Measurements from ENCODE around the gene NFIA. TPM values are rescaled to one million over a fixed set of nuclear protein-coding genes. Genes with fewer than 3 reads are reported as not detected.

NFIA gene
- total and polyA plus RNA-seq, 2 donors (not counting 1 experiment from before 2014, with no cell fraction given): 0.28 to 0.54 TPM

- H3K9me3 Mint-ChIP-seq (ENCODE audit: insufficient read depth): no peaks in the 10 kb centered on the region
- no peaks in the 10 kb centered on the region for H3K27me3 ChIP-seq (replicated peaks in 1 of 4; ENCODE audit: control extremely low read depth in 1 of 4, control insufficient read depth in 3 of 4, insufficient read depth in 4 of 4, low read length in 3 of 4)
- H4K20me1 ChIP-seq (ENCODE audit: control insufficient read depth, insufficient read depth, low read length, poor library complexity, severe bottlenecking): no peaks in the 10 kb centered on the region
- H3K4me3 ChIP-seq (ENCODE audit: control extremely low read depth in 1 of 5, extremely low read depth in 1 of 5, insufficient read depth in 1 of 5, low read depth in 2 of 5, low read length in 4 of 5): no peak overlapping the region
- no peaks in the 10 kb centered on the region for H3K79me2 ChIP-seq (ENCODE audit: control insufficient read depth, insufficient read depth, low read length)
- DNase-seq (no peak), ATAC-seq (ENCODE audit: low read depth) (no peak)
- POLR2A ChIA-PET: no interaction called here
- H3K36me3 ChIP-seq (replicated peaks in 1 of 2; ENCODE audit: control extremely low read depth in 1 of 2, control insufficient read depth in 1 of 2, extremely low read depth in 1 of 2, insufficient read depth in 2 of 2, low read length in 1 of 2): no peaks in the 10 kb centered on the region
- H2AFZ ChIP-seq (ENCODE audit: insufficient read depth, low read depth, low read length, poor library complexity, severe bottlenecking): no peak overlapping the region
- no peak for TF ChIP-seq CTCF (IDR thresholded peaks at IDR 0.05)
- TF ChIP-seq EZH2 (IDR thresholded peaks at IDR 0.05; ENCODE audit: borderline replicate concordance, insufficient read depth, low read depth, low read length, poor library complexity, severe bottlenecking): no peak
- H3K4me1 Mint-ChIP-seq: no peaks in the 10 kb centered on the region
- CTCF ChIA-PET: no interaction called here
- H3K27ac Mint-ChIP-seq: no peak overlapping the region
- H3K9ac ChIP-seq (ENCODE audit: low read length): no peak overlapping the region
- no peaks in the 10 kb centered on the region for H3K9me3 ChIP-seq (ENCODE audit: control extremely low read depth in 1 of 3, control insufficient read depth in 2 of 3, insufficient read depth in 1 of 3, low read length in 2 of 3)
- no peak overlapping the region for H3K27ac ChIP-seq (ENCODE audit: low read length in 2 of 2)
- H3K4me3 Mint-ChIP-seq: no peak overlapping the region
- WGBS (ENCODE audit: insufficient coverage): no CpG with 5 or more reads among the region's 7 CpGs
- no peaks in the 10 kb centered on the region for H3K4me1 ChIP-seq (ENCODE audit: control insufficient read depth in 2 of 2, insufficient read depth in 2 of 2, low read length in 2 of 2)
- intact Hi-C loops (cut with micrococcal nuclease): no loop called here
- peaks cover 7% of the 10 kb centered on the region for H3K27me3 Mint-ChIP-seq
- H3K4me2 ChIP-seq (replicated peaks; ENCODE audit: low read depth, low read length, poor library complexity, severe bottlenecking): no peak overlapping the region
Measured at GRCh38 chr1:61477301-61477700, 394.9 kb downstream of the NFIA start.

GRCh38 chr1:61480273-61480935 is 398.0 kb downstream of the NFIA start:
- intact Hi-C loops (cut with micrococcal nuclease): no loop called here
- TF ChIP-seq CTCF (IDR thresholded peaks at IDR 0.05) (no peak), EZH2 (IDR thresholded peaks at IDR 0.05; ENCODE audit: borderline replicate concordance, insufficient read depth, low read depth, low read length, poor library complexity, severe bottlenecking) (no peak)
- no peaks in the 10 kb centered on the region for H3K27me3 ChIP-seq (replicated peaks in 1 of 4; ENCODE audit: control extremely low read depth in 1 of 4, control insufficient read depth in 3 of 4, insufficient read depth in 4 of 4, low read length in 3 of 4)
- no peak overlapping the region for H3K27ac ChIP-seq (ENCODE audit: low read length in 2 of 2)
- WGBS (ENCODE audit: insufficient coverage): 90% methylated on average over 3 of the region's 4 CpGs
- H3K4me1 ChIP-seq (ENCODE audit: control insufficient read depth in 2 of 2, insufficient read depth in 2 of 2, low read length in 2 of 2): no peaks in the 10 kb centered on the region
- H3K9me3 ChIP-seq (ENCODE audit: control extremely low read depth in 1 of 3, control insufficient read depth in 2 of 3, insufficient read depth in 1 of 3, low read length in 2 of 3): no peaks in the 10 kb centered on the region
- Mint-ChIP-seq H3K4me1 (no peaks in the 10 kb centered on the region), H3K27ac (no peak overlapping the region), H3K9me3 (ENCODE audit: insufficient read depth) (no peaks in the 10 kb centered on the region), H3K4me3 (no peak overlapping the region), H3K27me3 (peaks cover 11% of the 10 kb centered on the region)
- no peaks in the 10 kb centered on the region for H3K36me3 ChIP-seq (replicated peaks in 1 of 2; ENCODE audit: control extremely low read depth in 1 of 2, control insufficient read depth in 1 of 2, extremely low read depth in 1 of 2, insufficient read depth in 2 of 2, low read length in 1 of 2)
- H3K4me3 ChIP-seq (ENCODE audit: control extremely low read depth in 1 of 5, extremely low read depth in 1 of 5, insufficient read depth in 1 of 5, low read depth in 2 of 5, low read length in 4 of 5): no peak overlapping the region
- no peak overlapping the region for H2AFZ ChIP-seq (ENCODE audit: insufficient read depth, low read depth, low read length, poor library complexity, severe bottlenecking)
- H3K9ac ChIP-seq (ENCODE audit: low read length): no peak overlapping the region
- H4K20me1 ChIP-seq (ENCODE audit: control insufficient read depth, insufficient read depth, low read length, poor library complexity, severe bottlenecking): no peaks in the 10 kb centered on the region
- ChIA-PET CTCF (no interaction called here), POLR2A (no interaction called here)
- ATAC-seq (ENCODE audit: low read depth) (no peak), DNase-seq (no peak)
- no peaks in the 10 kb centered on the region for H3K79me2 ChIP-seq (ENCODE audit: control insufficient read depth, insufficient read depth, low read length)
- no peak overlapping the region for H3K4me2 ChIP-seq (replicated peaks; ENCODE audit: low read depth, low read length, poor library complexity, severe bottlenecking)

All from B cell (primary cell).